Erythroblast (primary cell): ENCODE data around the gene DUT.

ENCODE experiments used
- GATA1 ChIP-seq: IDR thresholded peaks from 2 replicates; pipeline ENCODE4 v1.6.1; 2011; ENCODE audit warnings: low read depth, mild to moderate bottlenecking, control low read depth, low read length, moderate library complexity
- POLR2A ChIP-seq: IDR thresholded peaks from 2 replicates; pipeline ENCODE4 v1.6.1; 2011; ENCODE audit warnings: mild to moderate bottlenecking, low read length

DNA sequence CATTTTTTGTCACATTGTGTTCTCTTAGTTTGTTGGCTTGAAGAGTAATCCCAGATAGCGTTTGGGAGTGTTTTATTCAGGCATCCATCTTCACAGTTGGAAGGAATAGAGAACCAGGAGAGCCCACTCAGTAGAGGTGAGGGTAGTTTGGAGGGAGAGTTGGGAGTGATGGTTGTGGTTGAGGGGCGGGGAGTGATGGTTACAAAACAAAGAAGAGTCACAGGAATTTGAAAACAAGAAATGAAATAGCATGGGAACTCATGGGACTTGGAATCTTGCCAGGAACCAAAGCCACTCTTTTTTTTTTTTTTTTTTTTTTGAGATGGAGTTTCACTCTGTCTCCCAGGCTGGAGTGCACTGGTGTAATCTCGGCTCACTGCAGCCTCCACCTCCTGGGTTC is 36.3 kb downstream of the DUT start:
- TF ChIP-seq POLR2A (no peak), GATA1 (no peak)
